RCC 7860 (cell line): ENCODE results near the gene BRSK2.

Source experiments
- DNase-seq: peaks from one replicate; pipeline ENCODE4 v3.0.0-alpha.2; 2015; ENCODE audit warnings: low spot score
- FAIRE-seq: peaks from 2 replicates; lab custom pipeline; 2012; peaks lifted over from hg19 to GRCh38; lab: Jason Lieb, UNC

Gene BRSK2

DNA sequence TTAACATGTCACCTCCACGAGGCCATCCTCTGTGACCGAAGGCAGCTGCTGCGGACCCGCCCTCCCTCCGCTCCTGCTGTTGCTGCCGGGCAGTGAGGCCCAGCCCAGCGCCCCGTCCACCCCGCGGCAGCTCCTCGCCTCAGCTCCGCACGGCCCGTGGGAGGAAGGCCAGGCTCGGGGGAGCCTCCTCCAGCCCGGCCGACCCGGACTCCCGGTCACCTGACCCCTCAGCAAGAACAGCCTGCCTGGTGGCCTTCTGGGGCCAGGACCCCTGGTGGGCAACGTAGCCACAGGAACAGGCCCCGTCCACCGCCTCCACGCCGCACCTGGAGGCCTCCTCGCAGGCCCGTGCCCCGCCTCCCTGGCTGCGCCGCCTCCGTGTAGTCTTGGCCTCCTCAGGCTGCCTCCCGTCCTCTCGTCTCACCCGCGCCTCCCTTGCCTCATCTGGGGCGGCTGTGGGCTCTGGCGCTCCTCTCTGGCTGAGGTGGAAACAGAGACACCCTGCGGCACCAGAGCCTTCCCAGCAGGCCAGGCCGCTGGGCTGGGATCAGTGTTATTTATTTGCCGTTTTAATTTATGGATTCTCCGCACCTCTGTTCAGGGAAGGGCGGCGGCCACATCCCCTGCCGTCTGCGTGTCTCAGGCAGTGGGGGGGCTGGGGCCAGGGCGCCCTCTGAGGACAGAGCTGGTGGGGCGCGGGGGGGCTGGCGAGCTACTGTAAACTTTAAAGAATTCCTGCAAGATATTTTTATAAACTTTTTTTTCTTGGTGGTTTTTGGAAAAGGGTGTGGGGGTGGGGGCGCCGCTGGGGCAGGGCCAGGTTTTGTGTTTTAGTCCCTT lies 71.5 kb downstream of the BRSK2 start:
- FAIRE-seq (no peak), DNase-seq (no peak)

DNA sequence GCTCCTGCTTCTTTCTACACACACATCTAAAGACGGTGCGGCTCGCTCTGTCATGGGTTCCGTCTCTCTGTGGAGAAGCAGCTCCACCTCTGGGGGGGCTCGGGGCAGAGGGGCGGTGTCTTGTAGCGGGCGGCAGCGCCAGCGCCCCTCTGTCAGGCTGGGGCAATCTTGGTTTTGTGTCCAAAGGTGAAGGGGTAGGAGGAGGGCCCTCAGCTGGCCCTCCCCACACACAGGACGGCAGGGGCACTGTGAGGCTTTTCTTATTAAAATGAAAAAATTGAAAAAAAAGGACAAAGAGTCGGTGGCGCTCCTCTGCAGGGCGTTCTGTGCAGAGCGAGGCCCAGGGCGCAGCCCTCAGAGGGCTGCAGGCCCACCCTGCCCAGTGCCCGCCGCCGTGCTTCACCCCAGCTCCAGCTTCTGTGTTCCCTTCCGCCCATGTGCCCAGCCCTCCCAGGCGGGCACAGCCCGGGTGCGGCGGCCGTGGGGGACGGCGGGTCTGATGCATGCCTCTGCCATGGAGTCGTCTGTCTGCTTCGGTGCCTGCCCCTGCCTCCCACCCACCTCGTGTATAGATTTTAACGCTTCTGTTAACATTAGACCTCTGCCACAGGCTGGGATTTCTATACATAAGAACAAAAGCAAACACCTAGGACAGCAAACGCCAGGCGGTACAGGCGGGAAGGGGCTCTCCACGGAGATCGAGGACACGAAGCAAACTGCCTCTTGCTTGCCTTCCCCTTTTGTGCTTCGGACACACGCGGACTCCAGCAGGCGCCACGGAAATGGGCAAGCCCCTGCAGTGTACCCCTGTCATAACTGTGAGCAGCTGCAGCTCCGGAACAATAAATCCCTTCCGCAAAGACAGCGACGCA lies 72.3 kb downstream of the BRSK2 start:
- no peak for DNase-seq
- FAIRE-seq: no peak

- FAIRE-seq (no peak), DNase-seq (no peak)
These were observed 72.9 kb downstream of the BRSK2 start for GRCh38 chr11:1462698-1462975.

GRCh38 chr11:1463056-1463455 lies 73.3 kb downstream of the BRSK2 start:
- FAIRE-seq: no peak
- DNase-seq: no peak

- FAIRE-seq: no peak
- DNase-seq: no peak
These were observed 77.0 kb downstream of the BRSK2 start for GRCh38 chr11:1466784-1467183.

- no peak for DNase-seq
- FAIRE-seq: no peak
These were observed 77.5 kb downstream of the BRSK2 start for GRCh38 chr11:1467270-1467669.

DNA sequence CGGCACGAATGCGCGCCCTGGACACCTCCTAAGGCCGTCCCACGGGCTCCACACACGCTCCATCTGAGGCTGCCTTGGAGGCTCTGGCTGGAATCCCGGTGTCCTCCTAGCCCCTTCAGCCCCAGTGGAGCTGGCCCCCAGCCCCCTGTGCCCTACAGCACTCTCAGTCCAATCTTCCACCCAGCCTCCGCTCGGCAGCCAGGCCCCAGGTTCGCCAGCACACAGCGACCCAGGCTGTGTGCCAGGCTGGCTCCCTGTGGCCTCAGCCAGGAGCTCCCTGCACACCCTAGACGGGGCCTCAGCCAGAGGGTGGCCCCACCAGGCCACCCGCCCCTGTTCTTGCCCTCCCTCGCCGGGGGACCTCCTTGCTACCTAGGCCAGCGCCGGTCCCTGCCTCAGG lies 78.3 kb downstream of the BRSK2 start:
- FAIRE-seq (no peak), DNase-seq (no peak)

GRCh38 chr11:1468473-1469066 lies 78.8 kb downstream of the BRSK2 start:
- DNase-seq (no peak), FAIRE-seq (no peak)

DNA sequence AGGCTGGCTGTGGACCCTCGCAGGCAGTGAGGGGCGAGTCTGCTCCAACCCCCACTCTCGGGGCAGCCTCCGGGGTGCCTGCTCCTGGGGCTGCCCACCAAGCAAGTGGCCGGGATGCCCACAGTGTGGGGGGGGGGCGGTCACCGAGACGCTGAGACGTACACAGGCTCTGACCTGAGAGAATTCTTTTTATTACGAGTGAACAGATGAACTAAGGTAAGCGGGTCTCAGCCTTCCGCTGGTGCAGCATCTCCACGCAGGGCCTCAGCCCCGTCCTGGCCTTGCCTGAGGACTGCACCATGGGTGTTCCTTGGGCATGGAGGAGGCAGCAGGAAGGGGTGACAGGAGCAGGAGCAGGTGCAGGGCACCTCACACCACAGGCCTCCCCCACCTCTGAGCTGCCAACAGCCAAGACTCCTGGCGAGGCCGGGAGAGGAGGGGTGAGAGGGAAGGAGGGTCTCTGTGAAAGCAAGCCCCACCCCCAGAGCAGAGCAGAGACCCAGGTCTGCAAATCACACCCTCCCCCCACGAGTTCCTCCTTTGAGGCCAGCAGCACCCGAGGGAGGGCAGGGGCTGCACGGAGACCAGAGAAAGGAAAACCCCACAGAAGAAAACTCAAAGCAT lies 79.7 kb downstream of the BRSK2 start:
- FAIRE-seq (no peak), DNase-seq (no peak)

- DNase-seq: no peak
- FAIRE-seq: no peak
These were observed 80.4 kb downstream of the BRSK2 start for GRCh38 chr11:1469911-1470680.

DNA sequence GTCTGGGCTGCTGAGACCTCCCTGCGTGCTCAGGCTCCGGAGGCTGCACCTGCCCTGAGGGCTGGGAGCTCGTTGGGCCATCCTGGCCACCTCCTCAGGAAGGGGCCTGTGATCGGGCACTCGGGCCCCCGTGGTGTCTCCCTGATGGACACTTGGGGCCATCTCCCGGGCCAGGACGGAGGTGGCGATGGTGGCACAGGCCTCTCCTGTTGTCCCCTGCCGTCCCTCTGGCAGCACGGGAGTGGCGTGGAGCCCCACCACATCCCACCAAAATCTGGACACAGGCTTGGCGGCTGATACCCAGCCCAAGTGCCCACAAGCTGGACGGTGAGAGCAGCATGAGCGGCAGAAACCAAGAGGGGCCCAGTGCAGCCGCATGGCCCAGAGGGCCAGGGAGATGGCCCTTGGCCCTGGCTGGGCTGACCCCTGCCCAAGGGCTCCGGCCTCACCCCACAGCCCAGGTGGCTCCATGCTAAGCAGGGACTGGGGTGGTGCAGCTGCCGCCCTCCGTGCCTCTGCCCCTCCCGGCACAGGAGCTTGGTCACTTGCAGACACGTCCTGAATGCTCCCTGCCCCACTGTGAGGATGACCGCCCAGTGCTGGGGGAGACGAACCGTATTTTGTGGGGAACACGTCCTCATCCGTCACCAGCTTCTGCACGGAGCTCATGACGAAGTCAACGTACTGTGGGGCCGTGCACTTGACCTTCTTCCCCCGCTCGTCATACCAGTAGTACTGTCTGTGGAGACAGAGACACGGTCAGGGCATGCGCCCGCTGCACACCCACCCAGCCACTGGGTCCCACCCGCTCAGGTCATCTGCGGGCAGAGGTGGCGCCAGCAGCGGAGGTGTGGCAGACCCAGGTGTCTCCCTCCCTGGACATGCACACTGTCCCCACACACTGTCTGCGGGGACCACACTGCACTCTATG lies 81.2 kb downstream of the BRSK2 start:
- FAIRE-seq (no peak), DNase-seq (no peak)

DNA sequence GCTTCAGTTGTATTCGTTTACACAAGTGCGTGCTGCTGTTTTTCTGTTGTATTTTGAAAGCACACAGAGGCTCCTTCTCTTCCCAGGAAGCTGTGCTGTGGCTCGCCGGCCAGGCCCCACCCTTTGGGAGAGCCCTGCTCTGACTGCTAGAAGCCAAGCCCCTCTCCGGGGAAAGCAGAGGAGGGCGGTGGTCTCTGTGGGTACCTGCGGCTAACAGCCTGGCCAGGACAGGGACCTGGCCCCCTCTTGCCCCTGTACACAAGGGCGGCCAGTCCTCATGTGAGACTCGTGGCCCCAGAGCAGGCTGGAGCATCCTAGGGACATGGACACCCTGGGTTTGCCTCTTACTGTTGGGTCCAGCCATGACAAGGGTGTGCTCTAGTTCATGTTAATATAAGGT lies 82.0 kb downstream of the BRSK2 start:
- DNase-seq (no peak), FAIRE-seq (no peak)

DNA sequence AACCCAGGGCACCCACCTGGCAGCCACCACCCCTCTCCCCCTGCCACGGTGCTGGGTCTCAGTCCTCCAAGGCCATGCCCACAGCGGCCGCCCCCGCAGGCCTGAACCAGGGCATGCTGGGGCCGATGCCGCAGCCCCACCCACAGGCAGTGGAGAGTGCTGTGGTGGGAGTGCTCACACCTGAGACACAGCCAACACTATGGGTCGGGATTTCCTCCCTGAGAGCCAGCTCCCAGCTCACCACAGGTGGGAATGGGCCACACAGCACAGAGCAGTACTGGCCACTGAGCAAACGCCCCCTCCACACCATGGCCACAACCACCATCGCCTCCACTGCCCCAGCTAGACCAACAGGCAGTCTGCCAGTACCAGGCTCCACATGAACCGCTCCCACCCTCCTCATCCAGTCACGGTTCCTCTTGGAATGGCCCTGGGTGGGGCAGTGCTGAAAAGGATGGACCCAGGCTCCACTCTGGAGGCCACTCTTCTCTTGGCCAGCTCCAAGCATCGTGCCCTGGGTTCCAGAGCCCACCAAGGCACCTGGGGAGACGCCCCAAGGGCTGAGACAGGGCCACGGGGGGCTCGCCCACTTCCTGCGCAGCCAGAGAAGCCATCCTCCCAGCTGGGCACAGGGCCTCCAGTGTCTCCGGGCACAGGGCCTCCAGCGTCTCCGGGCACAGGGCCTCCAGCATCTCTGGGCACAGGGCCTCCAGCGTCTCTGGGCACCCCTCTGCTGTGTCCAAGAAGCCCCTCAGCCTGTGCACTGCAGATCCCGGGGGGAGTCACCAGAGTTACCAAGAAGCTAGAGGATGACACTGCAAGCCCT lies 82.7 kb downstream of the BRSK2 start:
- DNase-seq (no peak), FAIRE-seq (no peak)

DNA sequence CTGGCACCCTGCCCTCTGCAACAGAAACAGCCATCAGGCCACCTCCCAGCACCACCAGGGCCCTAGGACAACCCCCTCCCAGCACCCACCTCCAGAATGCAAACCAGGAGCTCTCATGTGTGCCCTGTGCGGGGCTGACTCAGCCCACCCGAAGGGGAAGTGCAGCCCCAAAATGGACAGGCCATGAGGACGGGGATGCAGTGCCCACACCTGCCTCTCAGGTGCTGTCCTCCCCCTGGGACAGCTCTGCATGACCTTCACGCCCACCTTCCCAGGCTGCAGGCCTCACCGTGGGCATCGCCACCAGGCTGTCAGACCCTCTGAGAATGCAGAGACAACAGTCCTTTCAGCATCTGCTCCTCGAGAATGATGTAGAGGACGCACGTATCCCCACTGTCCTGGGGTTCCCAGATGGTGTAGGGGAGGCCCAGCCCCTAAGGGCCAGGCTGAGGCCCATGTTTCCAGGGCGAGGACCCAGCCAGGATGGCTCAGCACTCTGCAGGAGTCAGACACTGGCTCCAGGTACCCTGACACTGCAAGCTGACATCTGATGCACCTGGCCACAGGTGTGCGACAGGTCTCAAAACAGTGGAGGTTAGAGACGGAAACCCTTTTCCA lies 83.4 kb downstream of the BRSK2 start:
- no peak for FAIRE-seq

DNA sequence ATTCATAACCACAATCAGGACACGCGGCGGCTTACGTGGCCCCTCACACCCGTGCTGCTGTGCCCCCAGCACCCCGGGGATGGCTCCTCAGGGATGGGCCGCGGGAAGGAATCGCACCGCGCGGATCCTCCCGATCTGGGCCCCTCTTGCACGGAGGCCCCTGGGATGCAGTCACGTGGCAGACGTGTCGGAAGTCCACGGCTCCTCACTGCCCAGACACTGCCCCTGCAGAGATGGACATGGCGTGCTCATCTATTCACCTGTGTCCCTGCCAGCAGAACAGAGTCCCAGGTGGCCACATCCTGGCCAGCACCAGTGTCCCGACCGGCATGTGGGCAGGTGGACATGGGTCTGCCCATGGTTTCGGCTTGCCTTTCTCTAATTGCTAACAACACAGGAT lies 84.1 kb downstream of the BRSK2 start:
- FAIRE-seq (no peak), DNase-seq (no peak)

More for the DNA sequence above, 83.4 kb downstream of the BRSK2 start:
- no peak for DNase-seq

- FAIRE-seq (no peak), DNase-seq (no peak)
These were observed 86.1 kb downstream of the BRSK2 start for GRCh38 chr11:1475841-1476240.

- DNase-seq: no peak
- FAIRE-seq: no peak
These were observed 87.4 kb downstream of the BRSK2 start for GRCh38 chr11:1476940-1477736.
